Right lobe of liver (tissue), 4 donors: ENCODE results near the gene TNFRSF17.

Experiments used
- POLR2A ChIP-seq: fragments of 450-650 bp; IDR thresholded peaks from one replicate; pipeline ENCODE4 v1.6.1; 2017; ENCODE audit warnings: antibody characterized with exemption, mild to moderate bottlenecking
- TF ChIP-seq, protein P1 (sequence below), 4 donors: fragments of 200-600 bp in 3 of 4; fragments of 450-650 bp in 1 of 4; IDR thresholded peaks; one replicate each; pipeline versions ENCODE4 v1.5.1 to v1.8.0; 2016 to 2022; ENCODE audit warnings: antibody characterized with exemption in 4 of 4, mild to moderate bottlenecking in 2 of 4
- donor health status: DM: no; HTN: no; CAD: no.
- donor health status: DM: no; HTN: no; CAD: no.
- donor health status: DM: no; HTN: yes; CAD: no.

DNA sequence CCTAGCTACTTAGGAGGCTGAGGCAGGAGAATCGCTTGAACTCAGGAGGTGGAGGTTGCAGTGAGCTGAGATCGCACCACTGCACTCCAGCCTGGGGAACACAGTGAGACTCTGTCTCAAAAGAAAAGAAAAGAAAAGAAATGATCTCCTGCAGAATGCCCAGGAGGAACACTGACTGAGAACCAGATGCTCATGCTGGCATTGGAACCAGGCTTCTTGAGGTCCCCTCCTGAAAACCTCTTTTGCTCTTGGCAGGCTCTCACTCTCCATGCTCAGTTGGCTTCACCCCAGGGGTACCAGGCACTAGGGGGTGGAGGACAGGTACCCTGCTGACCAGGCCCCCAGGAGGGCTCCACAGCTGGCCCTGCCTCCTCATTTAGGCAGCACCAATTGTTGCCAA, 8.5 kb upstream of the TNFRSF17 start:
- TF ChIP-seq, protein P1, sequence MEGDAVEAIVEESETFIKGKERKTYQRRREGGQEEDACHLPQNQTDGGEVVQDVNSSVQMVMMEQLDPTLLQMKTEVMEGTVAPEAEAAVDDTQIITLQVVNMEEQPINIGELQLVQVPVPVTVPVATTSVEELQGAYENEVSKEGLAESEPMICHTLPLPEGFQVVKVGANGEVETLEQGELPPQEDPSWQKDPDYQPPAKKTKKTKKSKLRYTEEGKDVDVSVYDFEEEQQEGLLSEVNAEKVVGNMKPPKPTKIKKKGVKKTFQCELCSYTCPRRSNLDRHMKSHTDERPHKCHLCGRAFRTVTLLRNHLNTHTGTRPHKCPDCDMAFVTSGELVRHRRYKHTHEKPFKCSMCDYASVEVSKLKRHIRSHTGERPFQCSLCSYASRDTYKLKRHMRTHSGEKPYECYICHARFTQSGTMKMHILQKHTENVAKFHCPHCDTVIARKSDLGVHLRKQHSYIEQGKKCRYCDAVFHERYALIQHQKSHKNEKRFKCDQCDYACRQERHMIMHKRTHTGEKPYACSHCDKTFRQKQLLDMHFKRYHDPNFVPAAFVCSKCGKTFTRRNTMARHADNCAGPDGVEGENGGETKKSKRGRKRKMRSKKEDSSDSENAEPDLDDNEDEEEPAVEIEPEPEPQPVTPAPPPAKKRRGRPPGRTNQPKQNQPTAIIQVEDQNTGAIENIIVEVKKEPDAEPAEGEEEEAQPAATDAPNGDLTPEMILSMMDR (IDR thresholded peaks at IDR 0.05) = no peak
- no peak for TF ChIP-seq POLR2A
